GM23338 (cell line): ENCODE results near the gene TGFBRAP1. TPM values are rescaled to one million over a fixed set of nuclear protein-coding genes. Genes with fewer than 3 reads are reported as not detected.

Source experiments
- ATAC-seq: fragments of 200-7000 bp; cut with Tn5 transposase; 3 replicates; pipeline ENCODE4 v1.9.1; 2020
- DNase-seq: peaks from one replicate; pipeline ENCODE4 v3.0.0-alpha.2; 2015; ENCODE audit warnings: low spot score
- H2AFZ ChIP-seq: fragments of 200-600 bp; sonication (generic); 2 replicates; pipeline ENCODE4 v1.8.0; 2016; ENCODE audit warnings: antibody characterized with exemption, mild to moderate bottlenecking, moderate library complexity
- H3F3A ChIP-seq: fragments of 200-600 bp; sonication (generic); replicated peaks from 2 replicates; pipeline ENCODE4 v1.8.0; 2017; ENCODE audit warnings: antibody characterized with exemption, mixed run types, low read depth
- H3K27ac ChIP-seq: fragments of 200-600 bp; sonication (generic); 2 replicates; pipeline ENCODE4 v1.6.1; 2016; ENCODE audit warnings: low read depth
- H3K27me3 ChIP-seq: fragments of 200-600 bp; sonication (generic); 2 replicates; pipeline ENCODE4 v1.8.0; 2016; ENCODE audit warnings: mild to moderate bottlenecking, mixed run types, moderate library complexity; ENCODE audit not compliant: insufficient read depth
- H3K36me3 ChIP-seq: fragments of 200-600 bp; sonication (generic); 2 replicates; pipeline ENCODE4 v1.8.0; 2016; ENCODE audit warnings: mild to moderate bottlenecking; ENCODE audit not compliant: insufficient read depth
- H3K4me1 ChIP-seq: fragments of 200-600 bp; sonication (generic); 2 replicates; pipeline ENCODE4 v1.8.0; 2016; ENCODE audit warnings: mild to moderate bottlenecking, moderate library complexity; ENCODE audit not compliant: insufficient read depth
- H3K4me2 ChIP-seq: fragments of 200-600 bp; sonication (generic); 2 replicates; pipeline ENCODE4 v1.7.1; 2017; ENCODE audit warnings: mixed run types
- H3K4me3 ChIP-seq: fragments of 200-600 bp; sonication (generic); 2 replicates; pipeline ENCODE4 v1.6.1; 2016; ENCODE audit warnings: mixed run types
- H3K79me2 ChIP-seq: fragments of 200-600 bp; sonication (generic); replicated peaks from 2 replicates; pipeline ENCODE4 v1.8.0; 2017; ENCODE audit warnings: mild to moderate bottlenecking; ENCODE audit not compliant: insufficient read depth
- H3K9me2 ChIP-seq: fragments of 200-600 bp; sonication (generic); 2 replicates; pipeline ENCODE4 v1.8.0; 2017; ENCODE audit not compliant: insufficient read depth
- H4K20me1 ChIP-seq: fragments of 200-600 bp; sonication (generic); replicated peaks from 2 replicates; pipeline ENCODE4 v1.8.0; 2017; ENCODE audit warnings: mild to moderate bottlenecking; ENCODE audit not compliant: insufficient read depth
- H3K27ac Mint-ChIP-seq: 2 replicates; pipeline ENCODE4 v1.8.0; 2020; ENCODE audit warnings: inconsistent platforms, mild to moderate bottlenecking, moderate library complexity, mixed read lengths
- H3K27me3 Mint-ChIP-seq: 3 replicates; pipeline ENCODE4 v1.8.0; 2022; ENCODE audit warnings: low read depth, mild to moderate bottlenecking, moderate library complexity, mixed read lengths, inconsistent platforms; ENCODE audit not compliant: insufficient read depth, poor library complexity
- H3K36me3 Mint-ChIP-seq: 3 replicates; pipeline ENCODE4 v1.8.0; 2021; ENCODE audit warnings: low read depth, mild to moderate bottlenecking, inconsistent platforms, moderate library complexity, mixed read lengths
- H3K4me1 Mint-ChIP-seq: 3 replicates; pipeline ENCODE4 v1.8.0; 2020; ENCODE audit warnings: mild to moderate bottlenecking, inconsistent platforms, mixed read lengths
- H3K4me3 Mint-ChIP-seq: 3 replicates; pipeline ENCODE4 v1.8.0; 2021; ENCODE audit warnings: moderate library complexity, mild to moderate bottlenecking, inconsistent platforms, mixed read lengths
- H3K9me3 Mint-ChIP-seq: 3 replicates; pipeline ENCODE4 v1.8.0; 2020; ENCODE audit warnings: moderate library complexity, mild to moderate bottlenecking, inconsistent platforms, mixed read lengths
- CREB1 ChIP-seq: fragments of 250-450 bp; sonication (Bioruptor Pico); IDR thresholded peaks from 2 replicates; pipeline ENCODE4 v1.5.0; 2020; ENCODE audit warnings: low read depth, mild to moderate bottlenecking, moderate library complexity
- ETS1 ChIP-seq: IDR thresholded peaks from 2 replicates; pipeline ENCODE4 v1.6.1; 2016; ENCODE audit warnings: antibody characterized with exemption
- EZH2 ChIP-seq: fragments of 200-600 bp; sonication (generic); IDR thresholded peaks from one replicate; pipeline ENCODE4 v1.8.0; 2017; ENCODE audit warnings: antibody characterized with exemption, mild to moderate bottlenecking, low read depth; ENCODE audit not compliant: unreplicated experiment
- EZH2phosphoT487 ChIP-seq: fragments of 200-600 bp; sonication (generic); IDR thresholded peaks from one replicate; pipeline ENCODE4 v1.8.1; 2018; ENCODE audit warnings: antibody characterized with exemption; ENCODE audit not compliant: unreplicated experiment
- JUNB ChIP-seq: IDR thresholded peaks from one replicate; pipeline ENCODE4 v1.6.1; 2016; ENCODE audit warnings: antibody characterized with exemption; ENCODE audit not compliant: unreplicated experiment
- POLR2AphosphoS5 ChIP-seq: IDR thresholded peaks from 2 replicates; pipeline ENCODE4 v1.6.1; 2016; ENCODE audit warnings: antibody characterized with exemption, low read depth
- ZNF114 ChIP-seq: fragments of 250-450 bp; sonication (Bioruptor Pico); IDR thresholded peaks from 2 replicates; pipeline ENCODE4 v1.5.0; 2020; ENCODE audit warnings: mild to moderate bottlenecking, moderate library complexity
- polyA plus RNA-seq: library from polyadenylated mRNA; unstranded; fragments of >200 nt; fragmentation: Nextera tagmentation; extraction: Ambion mirVana; gene quantifications from 2 replicates; pipeline ENCODE4 v1.2.1, GENCODE V29; 2016
- total RNA-seq: library from RNA; depleted of rRNA; stranded (reverse); fragments of >200 nt; shearing (Covaris generic); gene quantifications from 2 replicates; pipeline ENCODE4 v1.2.3, GENCODE V29; 2014
- TF ChIP-seq, protein P1 (sequence below): IDR thresholded peaks from one replicate; pipeline ENCODE4 v1.6.1; 2018; ENCODE audit warnings: antibody characterized with exemption; ENCODE audit not compliant: unreplicated experiment

The TGFBRAP1 gene
- total and polyA plus RNA-seq, 2 experiments from 2014 or later = 6.3 to 23.5 TPM

- Histone ChIP-seq H3K4me2 (peak within 1 kb of the TSS; percentile 96), H3K9me2 (no peaks in the 10 kb centered on the region), H3F3A (no peaks in the 10 kb centered on the region), H3K27me3 (no peaks in the 10 kb centered on the region), H3K4me1 (peaks cover 18% of the 10 kb centered on the region), H3K27ac (peak within 1 kb of the TSS; percentile 100), H3K79me2 (peaks cover 52% of the 10 kb centered on the region), H3K4me3 (peak within 1 kb of the TSS; percentile 71), H3K36me3 (peaks cover 29% of the 10 kb centered on the region), H4K20me1 (peaks cover 16% of the 10 kb centered on the region; the same call in 1 of the 2 replicates), H2AFZ (peak within 1 kb of the TSS; percentile 97)
- peak; percentile 74; the same call in 1 of the 2 replicates for TF ChIP-seq ETS1
- TF ChIP-seq JUNB = no peak
- TF ChIP-seq EZH2 = no peak
- TF ChIP-seq, protein P1, sequence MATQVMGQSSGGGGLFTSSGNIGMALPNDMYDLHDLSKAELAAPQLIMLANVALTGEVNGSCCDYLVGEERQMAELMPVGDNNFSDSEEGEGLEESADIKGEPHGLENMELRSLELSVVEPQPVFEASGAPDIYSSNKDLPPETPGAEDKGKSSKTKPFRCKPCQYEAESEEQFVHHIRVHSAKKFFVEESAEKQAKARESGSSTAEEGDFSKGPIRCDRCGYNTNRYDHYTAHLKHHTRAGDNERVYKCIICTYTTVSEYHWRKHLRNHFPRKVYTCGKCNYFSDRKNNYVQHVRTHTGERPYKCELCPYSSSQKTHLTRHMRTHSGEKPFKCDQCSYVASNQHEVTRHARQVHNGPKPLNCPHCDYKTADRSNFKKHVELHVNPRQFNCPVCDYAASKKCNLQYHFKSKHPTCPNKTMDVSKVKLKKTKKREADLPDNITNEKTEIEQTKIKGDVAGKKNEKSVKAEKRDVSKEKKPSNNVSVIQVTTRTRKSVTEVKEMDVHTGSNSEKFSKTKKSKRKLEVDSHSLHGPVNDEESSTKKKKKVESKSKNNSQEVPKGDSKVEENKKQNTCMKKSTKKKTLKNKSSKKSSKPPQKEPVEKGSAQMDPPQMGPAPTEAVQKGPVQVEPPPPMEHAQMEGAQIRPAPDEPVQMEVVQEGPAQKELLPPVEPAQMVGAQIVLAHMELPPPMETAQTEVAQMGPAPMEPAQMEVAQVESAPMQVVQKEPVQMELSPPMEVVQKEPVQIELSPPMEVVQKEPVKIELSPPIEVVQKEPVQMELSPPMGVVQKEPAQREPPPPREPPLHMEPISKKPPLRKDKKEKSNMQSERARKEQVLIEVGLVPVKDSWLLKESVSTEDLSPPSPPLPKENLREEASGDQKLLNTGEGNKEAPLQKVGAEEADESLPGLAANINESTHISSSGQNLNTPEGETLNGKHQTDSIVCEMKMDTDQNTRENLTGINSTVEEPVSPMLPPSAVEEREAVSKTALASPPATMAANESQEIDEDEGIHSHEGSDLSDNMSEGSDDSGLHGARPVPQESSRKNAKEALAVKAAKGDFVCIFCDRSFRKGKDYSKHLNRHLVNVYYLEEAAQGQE = no peak
- TF ChIP-seq POLR2AphosphoS5 = peak; percentile 37; the same call in 1 of the 2 replicates
- peak; percentile 98 for TF ChIP-seq CREB1 (CRISPR knock-in tag)
- no peak for TF ChIP-seq ZNF114 (CRISPR knock-in tag)
- TF ChIP-seq EZH2phosphoT487 = no peak
- peak within 1 kb of the TSS; percentile 100 for H3K27ac Mint-ChIP-seq
- H3K4me1 Mint-ChIP-seq = peaks cover 6% of the 10 kb centered on the region; the same call in 1 of the 3 replicates
- ATAC-seq (peak; percentile 97), DNase-seq (peak; percentile 96)
- peaks cover 6% of the 10 kb centered on the region for H3K27me3 Mint-ChIP-seq
- peaks cover 22% of the 10 kb centered on the region for H3K36me3 Mint-ChIP-seq
- no peaks in the 10 kb centered on the region for H3K9me3 Mint-ChIP-seq
- H3K4me3 Mint-ChIP-seq = peak within 1 kb of the TSS; percentile 99
These were observed 7.8 kb upstream of the TGFBRAP1 start, which contains the start of gene C2orf49 for GRCh38 chr2:105337122-105338019. Gene C2orf49 (plus strand): TSS chr2:105337540. CDS start chr2:105337588, 48 bp downstream.

DNA sequence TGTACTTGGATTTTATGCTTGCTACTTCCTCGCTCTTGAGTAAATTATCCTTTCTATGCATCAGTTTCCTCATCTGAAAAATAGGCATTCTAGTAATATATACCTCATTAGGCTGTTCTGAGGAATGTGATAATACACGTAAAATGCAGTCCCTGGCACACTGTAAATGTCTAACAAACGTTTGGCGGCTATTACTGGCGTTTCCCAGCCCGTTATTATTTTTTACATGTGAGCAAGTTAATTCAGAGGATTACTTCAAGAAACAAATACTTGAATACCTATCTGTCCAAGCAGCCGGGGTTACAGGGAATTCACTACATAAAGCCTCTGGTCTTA, 7.2 kb upstream of the TGFBRAP1 start:
- H3K27me3 Mint-ChIP-seq = peaks cover 6% of the 10 kb centered on the region
- peaks cover 52% of the 10 kb centered on the region for H3K79me2 ChIP-seq
- H2AFZ ChIP-seq = peak overlapping the region; percentile 97; the same call in 1 of the 2 replicates
- H3K36me3 Mint-ChIP-seq = peaks cover 18% of the 10 kb centered on the region
- no peak for ATAC-seq
- H3F3A ChIP-seq = no peaks in the 10 kb centered on the region
- DNase-seq = no peak
- peak overlapping the region; percentile 100 for H3K27ac Mint-ChIP-seq
- H3K4me3 Mint-ChIP-seq = peak overlapping the region; percentile 99
- peak overlapping the region; percentile 94 for H3K4me2 ChIP-seq
- H4K20me1 ChIP-seq = peaks cover 16% of the 10 kb centered on the region; the same call in 1 of the 2 replicates
- TF ChIP-seq CREB1 (CRISPR knock-in tag) (no peak), POLR2AphosphoS5 (no peak), ZNF114 (CRISPR knock-in tag) (no peak), EZH2phosphoT487 (no peak)
- TF ChIP-seq, protein P1 = no peak
- peak overlapping the region; percentile 71 for H3K4me3 ChIP-seq
- no peaks in the 10 kb centered on the region for H3K9me2 ChIP-seq
- H3K9me3 Mint-ChIP-seq = no peaks in the 10 kb centered on the region
- H3K36me3 ChIP-seq = peaks cover 24% of the 10 kb centered on the region
- no peaks in the 10 kb centered on the region for H3K27me3 ChIP-seq
- peaks cover 6% of the 10 kb centered on the region; the same call in 1 of the 3 replicates for H3K4me1 Mint-ChIP-seq
- peak overlapping the region; percentile 100 for H3K27ac ChIP-seq
- H3K4me1 ChIP-seq = peaks cover 18% of the 10 kb centered on the region
